ENCODE results near the gene TSHR.
"Not testable (repeated sequence)": the region's sequence is repeated elsewhere in the genome, so short reads cannot be mapped to it uniquely, and the experiment has no call there.

TSHR gene

GRCh38 chr14:81023095-81023710, 67.8 kb downstream of the TSHR start:
- no peak for DNase-seq (ENCODE audit: low read depth)
- no peak for TF ChIP-seq CTCF (conservative IDR thresholded peaks at IDR 0.05; ENCODE audit: control insufficient read depth, insufficient read depth, low read depth, low read length)
- H3K4me3 ChIP-seq (ENCODE audit: control insufficient read depth, low read depth, low read length), result no peak overlapping the region

GRCh38 chr14:81028461-81028860, 73.0 kb downstream of the TSHR start:
- no peak for TF ChIP-seq CTCF (conservative IDR thresholded peaks at IDR 0.05; ENCODE audit: control insufficient read depth, insufficient read depth, low read depth, low read length)
- no peak for DNase-seq (ENCODE audit: low read depth)
- H3K4me3 ChIP-seq (ENCODE audit: control insufficient read depth, low read depth, low read length), result no peak overlapping the region

GRCh38 chr14:81031488-81031887, 76.1 kb downstream of the TSHR start:
- no peak overlapping the region for H3K4me3 ChIP-seq (ENCODE audit: control insufficient read depth, low read depth, low read length)
- DNase-seq (ENCODE audit: low read depth), result no peak
- TF ChIP-seq CTCF (conservative IDR thresholded peaks at IDR 0.05; ENCODE audit: control insufficient read depth, insufficient read depth, low read depth, low read length), result no peak

- DNase-seq (ENCODE audit: low read depth), result no peak
- H3K4me3 ChIP-seq (ENCODE audit: control insufficient read depth, low read depth, low read length), result no peak overlapping the region
- TF ChIP-seq CTCF (conservative IDR thresholded peaks at IDR 0.05; ENCODE audit: control insufficient read depth, insufficient read depth, low read depth, low read length), result no peak
Observed at GRCh38 chr14:81033698-81034240, 78.3 kb downstream of the TSHR start.

GRCh38 chr14:81042438-81042837, 87.0 kb downstream of the TSHR start:
- no peak for DNase-seq (ENCODE audit: low read depth)
- no peak for TF ChIP-seq CTCF (conservative IDR thresholded peaks at IDR 0.05; ENCODE audit: control insufficient read depth, insufficient read depth, low read depth, low read length)
- no peak overlapping the region for H3K4me3 ChIP-seq (ENCODE audit: control insufficient read depth, low read depth, low read length)

- DNase-seq (ENCODE audit: low read depth), result no peak
- no peak for TF ChIP-seq CTCF (conservative IDR thresholded peaks at IDR 0.05; ENCODE audit: control insufficient read depth, insufficient read depth, low read depth, low read length)
- H3K4me3 ChIP-seq (ENCODE audit: control insufficient read depth, low read depth, low read length), result no peak overlapping the region
Observed at GRCh38 chr14:81051547-81051946, 96.1 kb downstream of the TSHR start.

GRCh38 chr14:81054057-81054456, 98.6 kb downstream of the TSHR start:
- H3K4me3 ChIP-seq (ENCODE audit: control insufficient read depth, low read depth, low read length); DNase-seq (ENCODE audit: low read depth): not testable (repeated sequence)
